Panc1 (cell line): ENCODE results near the gene IMMT. TPM values are rescaled to one million over a fixed set of nuclear protein-coding genes. Genes with fewer than 3 reads are reported as not detected.

Source experiments
- ATAC-seq: fragments of 200-7000 bp; cut with Tn5 transposase; 2 replicates; pipeline ENCODE4 v1.9.1; 2020; ENCODE audit warnings: mild to moderate bottlenecking, moderate library complexity
- BruUV-seq: library from RNA; stranded (reverse); fragments of 400-500 nt; replicated peaks from 2 replicates; lab custom pipeline; 2021; lab: Mats Ljungman, UMichigan
- CTCF ChIA-PET: fragments of 300-600 bp; sonication (Branson Sonifier 250); formaldehyde crosslinking; loops from one replicate; lab custom pipeline; 2022; ENCODE audit warnings: antibody characterized with exemption; lab: Charles Lee
- POLR2A ChIA-PET: fragments of 300-600 bp; sonication (Branson Sonifier 250); formaldehyde crosslinking; loops from one replicate; lab custom pipeline; 2022; ENCODE audit warnings: antibody characterized with exemption; lab: Charles Lee
- DNase-seq: peaks from one replicate; pipeline ENCODE4 v3.0.0-alpha.2; 2010; ENCODE audit warnings: low read depth, low spot score
- H3K27ac ChIP-seq: 2 replicates; pipeline ENCODE4 v1.5.1; 2011; ENCODE audit warnings: mild to moderate bottlenecking, low read length, inconsistent platforms
- H3K27me3 ChIP-seq: fragments of 200-500 bp; sonication (Bioruptor generic); 2 replicates; pipeline ENCODE4 v1.6.0; 2014; ENCODE audit warnings: low read length, inconsistent platforms; ENCODE audit not compliant: control insufficient read depth, insufficient read depth
- H3K36me3 ChIP-seq: fragments of 200-500 bp; sonication (Bioruptor generic); 2 replicates; pipeline ENCODE4 v1.5.1; 2014; ENCODE audit warnings: inconsistent platforms, mild to moderate bottlenecking, low read length, moderate library complexity; ENCODE audit not compliant: control insufficient read depth, insufficient read depth
- H3K4me1 ChIP-seq: 2 replicates; pipeline ENCODE4 v1.5.1; 2011; ENCODE audit warnings: inconsistent platforms, mild to moderate bottlenecking, low read length, moderate library complexity; ENCODE audit not compliant: control insufficient read depth, insufficient read depth
- H3K4me3 ChIP-seq, 2 experiments: 2 replicates each; pipeline ENCODE4 v1.5.1; 2011 to 2012; ENCODE audit warnings: low read depth in 2 of 2, low read length in 2 of 2, mild to moderate bottlenecking in 2 of 2, inconsistent platforms in 1 of 2, moderate library complexity in 1 of 2
- H3K9me3 ChIP-seq: fragments of 200-500 bp; sonication (Bioruptor generic); 2 replicates; pipeline ENCODE4 v1.5.1; 2014; ENCODE audit warnings: low read depth, mild to moderate bottlenecking, inconsistent platforms, low read length, moderate library complexity; ENCODE audit not compliant: control insufficient read depth, insufficient read depth
- POLR2AphosphoS5 ChIP-seq: IDR thresholded peaks from 2 replicates; pipeline ENCODE4 v1.6.1; 2012; ENCODE audit warnings: mild to moderate bottlenecking, low read depth, low read length, moderate library complexity
- SIN3A ChIP-seq: IDR thresholded peaks from 2 replicates; pipeline ENCODE4 v1.6.1; 2012; ENCODE audit warnings: low read depth, mild to moderate bottlenecking, low read length, moderate library complexity, borderline replicate concordance; ENCODE audit not compliant: insufficient read depth
- TCF7L2 ChIP-seq: IDR thresholded peaks from 2 replicates; pipeline ENCODE4 v1.6.1; 2011; ENCODE audit warnings: mild to moderate bottlenecking, low read depth, low read length, inconsistent platforms
- in situ Hi-C: cut with HindIII; loops from 2 replicates; pipeline ENCODE4 v1.10.0; 2016; ENCODE audit warnings: low sequenced_read_pairs, low pct_unique_long_range_greater_than_20kb
- intact Hi-C: fragments of 100-400 bp; cut with micrococcal nuclease; formaldehyde crosslinking; loops from one replicate; pipeline ENCODE4 v1.10.0; 2022; ENCODE audit not compliant: unreplicated experiment
- total RNA-seq: library from RNA; stranded (reverse); gene quantifications from one replicate; pipeline ENCODE4 v1.2.1, GENCODE V29; 2021; ENCODE audit not compliant: unreplicated experiment
- TF ChIP-seq, protein P1 (sequence below), 2 experiments: IDR thresholded peaks; 2 replicates each; pipeline ENCODE4 v1.6.1; 2011 to 2012; ENCODE audit warnings: low read depth in 2 of 2, control low read depth in 1 of 2, low read length in 1 of 2, mild to moderate bottlenecking in 1 of 2, moderate library complexity in 1 of 2; ENCODE audit not compliant: insufficient read depth in 1 of 2
- TF ChIP-seq, protein P2 (sequence below): fragments of 450-650 bp; IDR thresholded peaks from 2 replicates; pipeline ENCODE4 v1.5.1; 2017; ENCODE audit warnings: mild to moderate bottlenecking

The IMMT gene
- total RNA-seq, 1 experiment from 2014 or later, result 138 TPM

DNA sequence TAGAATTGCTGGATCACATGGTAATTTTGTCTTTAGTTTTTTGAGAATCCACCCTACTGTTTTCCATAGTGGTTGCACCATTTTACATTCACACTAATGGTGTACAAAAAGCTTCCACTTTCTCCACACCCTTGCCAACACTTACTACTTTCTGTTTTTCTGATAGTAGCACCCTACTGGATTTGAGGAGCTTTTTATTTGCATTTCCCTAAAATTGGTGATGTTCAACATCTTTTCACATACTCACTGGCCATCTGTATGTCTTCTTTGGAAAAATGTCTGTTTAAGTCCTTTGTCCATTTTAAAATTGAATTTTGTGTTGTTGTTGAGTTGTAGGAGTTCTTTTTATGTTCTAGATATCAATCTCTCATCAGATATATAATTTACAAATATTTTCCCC lies 93.1 kb downstream of the IMMT start:
- DNase-seq (no peak), ATAC-seq (no peak)
- Histone ChIP-seq H3K27ac (no peak overlapping the region), H3K4me1 (peaks cover 11% of the 10 kb centered on the region), H3K4me3 (no peak overlapping the region), H3K27me3 (no peaks in the 10 kb centered on the region), H3K36me3 (peaks cover 19% of the 10 kb centered on the region), H3K9me3 (no peaks in the 10 kb centered on the region)
- TF ChIP-seq, protein P1, sequence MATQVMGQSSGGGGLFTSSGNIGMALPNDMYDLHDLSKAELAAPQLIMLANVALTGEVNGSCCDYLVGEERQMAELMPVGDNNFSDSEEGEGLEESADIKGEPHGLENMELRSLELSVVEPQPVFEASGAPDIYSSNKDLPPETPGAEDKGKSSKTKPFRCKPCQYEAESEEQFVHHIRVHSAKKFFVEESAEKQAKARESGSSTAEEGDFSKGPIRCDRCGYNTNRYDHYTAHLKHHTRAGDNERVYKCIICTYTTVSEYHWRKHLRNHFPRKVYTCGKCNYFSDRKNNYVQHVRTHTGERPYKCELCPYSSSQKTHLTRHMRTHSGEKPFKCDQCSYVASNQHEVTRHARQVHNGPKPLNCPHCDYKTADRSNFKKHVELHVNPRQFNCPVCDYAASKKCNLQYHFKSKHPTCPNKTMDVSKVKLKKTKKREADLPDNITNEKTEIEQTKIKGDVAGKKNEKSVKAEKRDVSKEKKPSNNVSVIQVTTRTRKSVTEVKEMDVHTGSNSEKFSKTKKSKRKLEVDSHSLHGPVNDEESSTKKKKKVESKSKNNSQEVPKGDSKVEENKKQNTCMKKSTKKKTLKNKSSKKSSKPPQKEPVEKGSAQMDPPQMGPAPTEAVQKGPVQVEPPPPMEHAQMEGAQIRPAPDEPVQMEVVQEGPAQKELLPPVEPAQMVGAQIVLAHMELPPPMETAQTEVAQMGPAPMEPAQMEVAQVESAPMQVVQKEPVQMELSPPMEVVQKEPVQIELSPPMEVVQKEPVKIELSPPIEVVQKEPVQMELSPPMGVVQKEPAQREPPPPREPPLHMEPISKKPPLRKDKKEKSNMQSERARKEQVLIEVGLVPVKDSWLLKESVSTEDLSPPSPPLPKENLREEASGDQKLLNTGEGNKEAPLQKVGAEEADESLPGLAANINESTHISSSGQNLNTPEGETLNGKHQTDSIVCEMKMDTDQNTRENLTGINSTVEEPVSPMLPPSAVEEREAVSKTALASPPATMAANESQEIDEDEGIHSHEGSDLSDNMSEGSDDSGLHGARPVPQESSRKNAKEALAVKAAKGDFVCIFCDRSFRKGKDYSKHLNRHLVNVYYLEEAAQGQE (IDR thresholded peaks at IDR 0.05; ENCODE audit: insufficient read depth in 1 of 2, low read depth in 2 of 2, low read length in 1 of 2), result no peak
- TF ChIP-seq, protein P2, sequence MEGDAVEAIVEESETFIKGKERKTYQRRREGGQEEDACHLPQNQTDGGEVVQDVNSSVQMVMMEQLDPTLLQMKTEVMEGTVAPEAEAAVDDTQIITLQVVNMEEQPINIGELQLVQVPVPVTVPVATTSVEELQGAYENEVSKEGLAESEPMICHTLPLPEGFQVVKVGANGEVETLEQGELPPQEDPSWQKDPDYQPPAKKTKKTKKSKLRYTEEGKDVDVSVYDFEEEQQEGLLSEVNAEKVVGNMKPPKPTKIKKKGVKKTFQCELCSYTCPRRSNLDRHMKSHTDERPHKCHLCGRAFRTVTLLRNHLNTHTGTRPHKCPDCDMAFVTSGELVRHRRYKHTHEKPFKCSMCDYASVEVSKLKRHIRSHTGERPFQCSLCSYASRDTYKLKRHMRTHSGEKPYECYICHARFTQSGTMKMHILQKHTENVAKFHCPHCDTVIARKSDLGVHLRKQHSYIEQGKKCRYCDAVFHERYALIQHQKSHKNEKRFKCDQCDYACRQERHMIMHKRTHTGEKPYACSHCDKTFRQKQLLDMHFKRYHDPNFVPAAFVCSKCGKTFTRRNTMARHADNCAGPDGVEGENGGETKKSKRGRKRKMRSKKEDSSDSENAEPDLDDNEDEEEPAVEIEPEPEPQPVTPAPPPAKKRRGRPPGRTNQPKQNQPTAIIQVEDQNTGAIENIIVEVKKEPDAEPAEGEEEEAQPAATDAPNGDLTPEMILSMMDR, result no peak
- TF ChIP-seq POLR2AphosphoS5, result no peak
- TF ChIP-seq SIN3A, result no peak
- TF ChIP-seq TCF7L2, result no peak
- CTCF ChIA-PET, result interaction anchor here (0.7 kb wide), 1 partner anchor 80 kb away, joined by 3 read pairs; no protein-coding TSS in a partner anchor
- in situ Hi-C loops (no loop called here), intact Hi-C loops (no loop called here)
- POLR2A ChIA-PET, result no interaction called here
- no TSS peak for BruUV-seq

DNA sequence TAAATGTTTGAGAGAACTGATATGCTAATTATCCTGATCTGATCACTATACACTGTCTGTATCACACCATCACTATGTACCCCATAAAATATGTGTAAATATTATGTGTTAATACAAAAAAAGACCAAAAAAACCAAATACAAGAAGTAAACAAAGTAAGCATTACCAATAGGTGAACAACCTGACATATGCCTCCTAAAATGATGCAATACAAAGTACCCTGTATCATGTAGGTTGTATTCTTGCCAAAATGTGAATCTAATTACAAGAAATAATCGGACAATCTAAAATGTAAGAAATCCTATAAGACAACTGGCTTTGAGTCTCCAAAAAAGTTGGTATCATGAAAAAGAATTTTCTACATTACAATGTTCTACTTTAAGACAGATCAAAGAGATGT lies 97.3 kb downstream of the IMMT start:
- no peak for ATAC-seq
- TF ChIP-seq, protein P1 (IDR thresholded peaks at IDR 0.05; ENCODE audit: insufficient read depth in 1 of 2, low read depth in 2 of 2, low read length in 1 of 2), result no peak
- no peak for TF ChIP-seq TCF7L2
- ChIA-PET POLR2A (no interaction called here), CTCF (no interaction called here)
- no peaks in the 10 kb centered on the region for H3K27me3 ChIP-seq
- intact Hi-C loops (no loop called here), in situ Hi-C loops (no loop called here)
- H3K4me3 ChIP-seq, result no peak overlapping the region
- no peaks in the 10 kb centered on the region for H3K9me3 ChIP-seq
- BruUV-seq, result no TSS peak
- H3K36me3 ChIP-seq, result peaks cover 22% of the 10 kb centered on the region
- H3K4me1 ChIP-seq, result no peaks in the 10 kb centered on the region
- H3K27ac ChIP-seq, result no peak overlapping the region
- no peak for DNase-seq
